Fibroblast of the aortic adventitia (primary cell): Measurements from ENCODE around the gene BPIFB2. TPM values are rescaled to one million over a fixed set of nuclear protein-coding genes. Genes with fewer than 3 reads are reported as not detected.

Experiments
- DNase-seq: peaks from one replicate; pipeline ENCODE4 v3.0.0-alpha.2; 2010; ENCODE audit warnings: low read depth
- H3K4me3 ChIP-seq: 2 replicates; pipeline ENCODE4 v1.5.1; 2011; ENCODE audit warnings: low read depth, mild to moderate bottlenecking, control low read depth, low read length, moderate library complexity
- total RNA-seq: library from RNA; depleted of rRNA; stranded (reverse); fragments of >200 nt; gene quantifications from 2 replicates; pipeline ENCODE4 v1.2.3, GENCODE V29; 2012; ENCODE audit warnings: low replicate concordance
- TF ChIP-seq, protein P1 (sequence below): IDR thresholded peaks from 2 replicates; pipeline ENCODE4 v1.5.1; 2011; ENCODE audit warnings: mild to moderate bottlenecking, low read length, control low read depth, inconsistent platforms; ENCODE audit not compliant: insufficient read depth

The BPIFB2 gene
- total RNA-seq, 1 donor, result not detected

GRCh38 chr20:33062105-33062824 is 54.8 kb downstream of the BPIFB2 start:
- DNase-seq, result no peak
- no peak overlapping the region for H3K4me3 ChIP-seq
- TF ChIP-seq, protein P1, sequence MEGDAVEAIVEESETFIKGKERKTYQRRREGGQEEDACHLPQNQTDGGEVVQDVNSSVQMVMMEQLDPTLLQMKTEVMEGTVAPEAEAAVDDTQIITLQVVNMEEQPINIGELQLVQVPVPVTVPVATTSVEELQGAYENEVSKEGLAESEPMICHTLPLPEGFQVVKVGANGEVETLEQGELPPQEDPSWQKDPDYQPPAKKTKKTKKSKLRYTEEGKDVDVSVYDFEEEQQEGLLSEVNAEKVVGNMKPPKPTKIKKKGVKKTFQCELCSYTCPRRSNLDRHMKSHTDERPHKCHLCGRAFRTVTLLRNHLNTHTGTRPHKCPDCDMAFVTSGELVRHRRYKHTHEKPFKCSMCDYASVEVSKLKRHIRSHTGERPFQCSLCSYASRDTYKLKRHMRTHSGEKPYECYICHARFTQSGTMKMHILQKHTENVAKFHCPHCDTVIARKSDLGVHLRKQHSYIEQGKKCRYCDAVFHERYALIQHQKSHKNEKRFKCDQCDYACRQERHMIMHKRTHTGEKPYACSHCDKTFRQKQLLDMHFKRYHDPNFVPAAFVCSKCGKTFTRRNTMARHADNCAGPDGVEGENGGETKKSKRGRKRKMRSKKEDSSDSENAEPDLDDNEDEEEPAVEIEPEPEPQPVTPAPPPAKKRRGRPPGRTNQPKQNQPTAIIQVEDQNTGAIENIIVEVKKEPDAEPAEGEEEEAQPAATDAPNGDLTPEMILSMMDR, result no peak

DNA sequence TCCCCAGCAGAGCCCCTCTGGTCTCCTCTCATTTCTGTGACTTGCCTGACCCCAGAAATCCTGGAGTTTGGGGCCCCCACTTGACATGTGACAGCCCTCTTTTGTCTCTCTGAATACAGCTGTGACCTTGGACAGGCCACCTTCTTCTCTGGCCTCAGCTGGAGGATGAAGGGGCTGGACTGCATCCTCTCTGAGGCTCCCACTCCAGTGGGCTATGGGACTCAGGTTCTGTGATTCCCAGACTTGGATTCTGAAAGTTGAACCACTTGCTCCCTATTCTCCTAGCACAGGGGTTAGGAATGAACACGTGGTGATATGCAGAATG is 55.3 kb downstream of the BPIFB2 start:
- H3K4me3 ChIP-seq, result no peak overlapping the region
- TF ChIP-seq, protein P1, result no peak
- no peak for DNase-seq

DNA sequence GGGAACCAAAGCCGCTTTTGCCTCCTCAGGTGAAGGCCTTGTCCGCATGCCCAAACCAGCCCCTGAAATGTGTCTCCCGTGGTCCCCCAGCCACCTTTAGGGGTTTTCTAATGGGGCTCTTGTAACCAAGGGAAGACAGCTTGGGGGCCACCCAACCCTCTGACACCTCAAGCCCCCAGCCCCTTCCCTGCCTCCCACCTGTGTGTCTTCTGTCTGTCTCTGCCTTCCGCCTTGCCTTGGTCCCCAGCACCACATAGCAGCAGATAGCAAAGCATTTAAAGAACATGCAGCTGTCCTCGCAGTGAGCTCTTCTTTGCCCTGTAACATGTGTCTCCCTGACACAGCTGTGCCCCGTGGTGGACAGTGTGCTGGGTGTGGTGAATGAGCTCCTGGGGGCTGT is 55.8 kb downstream of the BPIFB2 start:
- DNase-seq, result no peak
- TF ChIP-seq, protein P1, result no peak
- H3K4me3 ChIP-seq, result no peak overlapping the region

- TF ChIP-seq, protein P1, result no peak
- H3K4me3 ChIP-seq, result no peak overlapping the region
- no peak for DNase-seq
These were observed 57.2 kb downstream of the BPIFB2 start for GRCh38 chr20:33064572-33065287.

GRCh38 chr20:33065785-33066184 is 58.3 kb downstream of the BPIFB2 start:
- TF ChIP-seq, protein P1, result no peak
- H3K4me3 ChIP-seq, result no peak overlapping the region
- DNase-seq, result no peak

GRCh38 chr20:33067806-33068205 is 60.3 kb downstream of the BPIFB2 start:
- DNase-seq, result no peak
- TF ChIP-seq, protein P1, result no peak
- no peak overlapping the region for H3K4me3 ChIP-seq
